SK-N-SH (cell line): ENCODE results near the gene ARHGAP44.

Experiments used
- GABPA ChIP-seq: IDR thresholded peaks from 2 replicates; pipeline ENCODE4 v1.4.0; 2012; ENCODE audit warnings: low read depth, mild to moderate bottlenecking
- MAX ChIP-seq: IDR thresholded peaks from 2 replicates; pipeline ENCODE4 v1.4.0; 2012; ENCODE audit warnings: low read depth
- PBX3 ChIP-seq: IDR thresholded peaks from 2 replicates; pipeline ENCODE4; 2012
- RAD21 ChIP-seq: IDR thresholded peaks from 2 replicates; pipeline ENCODE4 v1.6.1; 2012; ENCODE audit warnings: mild to moderate bottlenecking, low read length
- TCF12 ChIP-seq: IDR thresholded peaks from 2 replicates; pipeline ENCODE4 v1.4.0; 2012
- YY1 ChIP-seq: IDR thresholded peaks from 2 replicates; pipeline ENCODE4 v1.4.0; 2012; ENCODE audit warnings: low read depth, mild to moderate bottlenecking
- TF ChIP-seq, protein P1 (sequence below): fragments of 200-600 bp; sonication (generic); IDR thresholded peaks from 2 replicates; pipeline ENCODE4 v1.6.1; 2017; ENCODE audit warnings: antibody characterized with exemption, mild to moderate bottlenecking, moderate library complexity
- TF ChIP-seq, protein P2 (sequence below): fragments of 150-350 bp; IDR thresholded peaks from 2 replicates; pipeline ENCODE4 v1.6.1; 2017; ENCODE audit warnings: antibody characterized with exemption, low read length, low read depth, borderline replicate concordance
- TF ChIP-seq, protein P3 (sequence below): IDR thresholded peaks from 2 replicates; pipeline ENCODE4 v1.4.0; 2012; ENCODE audit warnings: low read depth, borderline replicate concordance
- TF ChIP-seq, protein P4 (sequence below): IDR thresholded peaks from 2 replicates; pipeline ENCODE4 v1.6.1; 2012; ENCODE audit warnings: mild to moderate bottlenecking, low read depth, low read length, moderate library complexity

GRCh38 chr17:12900474-12900873 lies 111.2 kb downstream of the ARHGAP44 start:
- TF ChIP-seq, protein P1, sequence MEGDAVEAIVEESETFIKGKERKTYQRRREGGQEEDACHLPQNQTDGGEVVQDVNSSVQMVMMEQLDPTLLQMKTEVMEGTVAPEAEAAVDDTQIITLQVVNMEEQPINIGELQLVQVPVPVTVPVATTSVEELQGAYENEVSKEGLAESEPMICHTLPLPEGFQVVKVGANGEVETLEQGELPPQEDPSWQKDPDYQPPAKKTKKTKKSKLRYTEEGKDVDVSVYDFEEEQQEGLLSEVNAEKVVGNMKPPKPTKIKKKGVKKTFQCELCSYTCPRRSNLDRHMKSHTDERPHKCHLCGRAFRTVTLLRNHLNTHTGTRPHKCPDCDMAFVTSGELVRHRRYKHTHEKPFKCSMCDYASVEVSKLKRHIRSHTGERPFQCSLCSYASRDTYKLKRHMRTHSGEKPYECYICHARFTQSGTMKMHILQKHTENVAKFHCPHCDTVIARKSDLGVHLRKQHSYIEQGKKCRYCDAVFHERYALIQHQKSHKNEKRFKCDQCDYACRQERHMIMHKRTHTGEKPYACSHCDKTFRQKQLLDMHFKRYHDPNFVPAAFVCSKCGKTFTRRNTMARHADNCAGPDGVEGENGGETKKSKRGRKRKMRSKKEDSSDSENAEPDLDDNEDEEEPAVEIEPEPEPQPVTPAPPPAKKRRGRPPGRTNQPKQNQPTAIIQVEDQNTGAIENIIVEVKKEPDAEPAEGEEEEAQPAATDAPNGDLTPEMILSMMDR, result no peak
- TF ChIP-seq, protein P2, sequence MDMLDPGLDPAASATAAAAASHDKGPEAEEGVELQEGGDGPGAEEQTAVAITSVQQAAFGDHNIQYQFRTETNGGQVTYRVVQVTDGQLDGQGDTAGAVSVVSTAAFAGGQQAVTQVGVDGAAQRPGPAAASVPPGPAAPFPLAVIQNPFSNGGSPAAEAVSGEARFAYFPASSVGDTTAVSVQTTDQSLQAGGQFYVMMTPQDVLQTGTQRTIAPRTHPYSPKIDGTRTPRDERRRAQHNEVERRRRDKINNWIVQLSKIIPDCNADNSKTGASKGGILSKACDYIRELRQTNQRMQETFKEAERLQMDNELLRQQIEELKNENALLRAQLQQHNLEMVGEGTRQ, result no peak
- TF ChIP-seq, protein P3, sequence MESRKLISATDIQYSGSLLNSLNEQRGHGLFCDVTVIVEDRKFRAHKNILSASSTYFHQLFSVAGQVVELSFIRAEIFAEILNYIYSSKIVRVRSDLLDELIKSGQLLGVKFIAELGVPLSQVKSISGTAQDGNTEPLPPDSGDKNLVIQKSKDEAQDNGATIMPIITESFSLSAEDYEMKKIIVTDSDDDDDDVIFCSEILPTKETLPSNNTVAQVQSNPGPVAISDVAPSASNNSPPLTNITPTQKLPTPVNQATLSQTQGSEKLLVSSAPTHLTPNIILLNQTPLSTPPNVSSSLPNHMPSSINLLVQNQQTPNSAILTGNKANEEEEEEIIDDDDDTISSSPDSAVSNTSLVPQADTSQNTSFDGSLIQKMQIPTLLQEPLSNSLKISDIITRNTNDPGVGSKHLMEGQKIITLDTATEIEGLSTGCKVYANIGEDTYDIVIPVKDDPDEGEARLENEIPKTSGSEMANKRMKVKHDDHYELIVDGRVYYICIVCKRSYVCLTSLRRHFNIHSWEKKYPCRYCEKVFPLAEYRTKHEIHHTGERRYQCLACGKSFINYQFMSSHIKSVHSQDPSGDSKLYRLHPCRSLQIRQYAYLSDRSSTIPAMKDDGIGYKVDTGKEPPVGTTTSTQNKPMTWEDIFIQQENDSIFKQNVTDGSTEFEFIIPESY, result no peak
- TF ChIP-seq PBX3 (no peak), TCF12 (no peak), GABPA (no peak), RAD21 (no peak), MAX (no peak), YY1 (no peak)
- TF ChIP-seq, protein P4, sequence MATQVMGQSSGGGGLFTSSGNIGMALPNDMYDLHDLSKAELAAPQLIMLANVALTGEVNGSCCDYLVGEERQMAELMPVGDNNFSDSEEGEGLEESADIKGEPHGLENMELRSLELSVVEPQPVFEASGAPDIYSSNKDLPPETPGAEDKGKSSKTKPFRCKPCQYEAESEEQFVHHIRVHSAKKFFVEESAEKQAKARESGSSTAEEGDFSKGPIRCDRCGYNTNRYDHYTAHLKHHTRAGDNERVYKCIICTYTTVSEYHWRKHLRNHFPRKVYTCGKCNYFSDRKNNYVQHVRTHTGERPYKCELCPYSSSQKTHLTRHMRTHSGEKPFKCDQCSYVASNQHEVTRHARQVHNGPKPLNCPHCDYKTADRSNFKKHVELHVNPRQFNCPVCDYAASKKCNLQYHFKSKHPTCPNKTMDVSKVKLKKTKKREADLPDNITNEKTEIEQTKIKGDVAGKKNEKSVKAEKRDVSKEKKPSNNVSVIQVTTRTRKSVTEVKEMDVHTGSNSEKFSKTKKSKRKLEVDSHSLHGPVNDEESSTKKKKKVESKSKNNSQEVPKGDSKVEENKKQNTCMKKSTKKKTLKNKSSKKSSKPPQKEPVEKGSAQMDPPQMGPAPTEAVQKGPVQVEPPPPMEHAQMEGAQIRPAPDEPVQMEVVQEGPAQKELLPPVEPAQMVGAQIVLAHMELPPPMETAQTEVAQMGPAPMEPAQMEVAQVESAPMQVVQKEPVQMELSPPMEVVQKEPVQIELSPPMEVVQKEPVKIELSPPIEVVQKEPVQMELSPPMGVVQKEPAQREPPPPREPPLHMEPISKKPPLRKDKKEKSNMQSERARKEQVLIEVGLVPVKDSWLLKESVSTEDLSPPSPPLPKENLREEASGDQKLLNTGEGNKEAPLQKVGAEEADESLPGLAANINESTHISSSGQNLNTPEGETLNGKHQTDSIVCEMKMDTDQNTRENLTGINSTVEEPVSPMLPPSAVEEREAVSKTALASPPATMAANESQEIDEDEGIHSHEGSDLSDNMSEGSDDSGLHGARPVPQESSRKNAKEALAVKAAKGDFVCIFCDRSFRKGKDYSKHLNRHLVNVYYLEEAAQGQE, result no peak
